ENCODE data around the gene OLFM2. TPM values are rescaled to one million over a fixed set of nuclear protein-coding genes. Genes with fewer than 3 reads are reported as not detected.
"Not testable (repeated sequence)": the region's sequence is repeated elsewhere in the genome, so short reads cannot be mapped to it uniquely, and the experiment has no call there.

OLFM2 gene
- polyA plus RNA-seq, 2 of the 4 experiments (the other 2 are of a cell fraction) = 6.5 to 8.0 TPM

GRCh38 chr19:9953802-9954542 is 17.7 kb upstream of the OLFM2 start:
- ATAC-seq = no peak
- WGBS (ENCODE audit: missing lambda C conversion rate) = 46% methylated on average over 16 of the region's 18 CpGs

GRCh38 chr19:9952276-9952675 is 16.0 kb upstream of the OLFM2 start:
- H3K4me1 ChIP-seq = no peaks in the 10 kb centered on the region
- FAIRE-seq = no peak
- no peak overlapping the region for H3K4me2 ChIP-seq
- DNase-seq (ENCODE audit: low read depth in 1 of 2, low spot score in 1 of 2) = no peak
- H3K9me3 ChIP-seq = no peaks in the 10 kb centered on the region
- WGBS (ENCODE audit: missing lambda C conversion rate) = 62% methylated on average over 5 of the region's 5 CpGs
- no peak for ATAC-seq
- ChIA-PET CTCF (interaction anchor here (1.6 to 1.7 kb wide), 3 partner anchors 9 to 48 kb away, joined by 3 to 8 read pairs (median 4); no protein-coding TSS in a partner anchor), POLR2A (no interaction called here)
- TF ChIP-seq ZFP36 (IDR thresholded peaks at IDR 0.05; ENCODE audit: borderline replicate concordance, partially characterized antibody) (no peak), NPAS2 (CRISPR knock-in tag; IDR thresholded peaks at IDR 0.05; ENCODE audit: borderline replicate concordance) (no peak), RNF2 (IDR thresholded peaks at IDR 0.05; ENCODE audit: borderline replicate concordance, low read depth) (no peak), EHMT2 (IDR thresholded peaks at IDR 0.05; ENCODE audit: low read depth) (no peak), CHD2 (IDR thresholded peaks at IDR 0.05; ENCODE audit: low read length, partially characterized antibody) (no peak), HEYL (CRISPR knock-in tag; IDR thresholded peaks at IDR 0.05) (no peak), MYC (IDR thresholded peaks at IDR 0.05; ENCODE audit: borderline replicate concordance, low read length) (no peak), JUNB (IDR thresholded peaks at IDR 0.05) (no peak), TP53 (CRISPR knock-in tag; IDR thresholded peaks at IDR 0.05) (no peak), BHLHE40 (IDR thresholded peaks at IDR 0.05; ENCODE audit: low read depth, low read length) (no peak)
- H3K27ac ChIP-seq = no peak overlapping the region
- no peak overlapping the region for H3K4me3 ChIP-seq

More at GRCh38 chr19:9953802-9954542, 17.7 kb upstream of the OLFM2 start:
- no peak overlapping the region for H3K4me2 ChIP-seq
- CTCF ChIA-PET = interaction anchor here (0.6 to 1.4 kb wide), 4 partner anchors 11 to 73 kb away, joined by 3 to 5 read pairs (median 3); no protein-coding TSS in a partner anchor
- no peak for DNase-seq (ENCODE audit: low read depth in 1 of 2, low spot score in 1 of 2)
- no peak for FAIRE-seq
- TF ChIP-seq KDM1A (IDR thresholded peaks at IDR 0.05; ENCODE audit: low read depth) (no peak), FOSB (CRISPR knock-in tag; IDR thresholded peaks at IDR 0.05) (no peak), USF2 (IDR thresholded peaks at IDR 0.05) (no peak), CHD2 (IDR thresholded peaks at IDR 0.05; ENCODE audit: low read length, partially characterized antibody) (no peak), KDM5A (IDR thresholded peaks at IDR 0.05) (no peak), NPAS2 (CRISPR knock-in tag; IDR thresholded peaks at IDR 0.05; ENCODE audit: borderline replicate concordance) (no peak), ZC3H11A (IDR thresholded peaks at IDR 0.05) (no peak)
- no peaks in the 10 kb centered on the region for H3K9me3 ChIP-seq
- no peak overlapping the region for H3K27ac ChIP-seq
- POLR2A ChIA-PET = no interaction called here
- H3K4me3 ChIP-seq = no peak overlapping the region
- no peaks in the 10 kb centered on the region for H3K4me1 ChIP-seq

GRCh38 chr19:9947441-9947840 is 11.1 kb upstream of the OLFM2 start:
- Histone ChIP-seq H3K4me2 (no peak overlapping the region), H3K4me3 (no peak overlapping the region), H3K9me3 (peaks cover 2% of the 10 kb centered on the region; the same call in 1 of the 3 replicates), H3K27ac (no peak overlapping the region), H3K4me1 (peaks cover 7% of the 10 kb centered on the region; the same call in 2 of the 3 replicates)
- FAIRE-seq (no peak), DNase-seq (ENCODE audit: low read depth in 1 of 2, low spot score in 1 of 2) (no peak), ATAC-seq (no peak)
- WGBS (ENCODE audit: missing lambda C conversion rate) = 50% methylated on average over 2 of the region's 4 CpGs
- POLR2A ChIA-PET = no interaction called here
- TF ChIP-seq ZC3H11A (IDR thresholded peaks at IDR 0.05) (no peak), RAD21 (conservative IDR thresholded peaks at IDR 0.05 in 1 of 2, IDR thresholded peaks at IDR 0.05 in 1 of 2) (no peak), FOXS1 (CRISPR knock-in tag; IDR thresholded peaks at IDR 0.05) (no peak), POLR2AphosphoS2 (conservative IDR thresholded peaks at IDR 0.05; ENCODE audit: low read length) (no peak), PBX3 (IDR thresholded peaks at IDR 0.05) (no peak), POLR2A (IDR thresholded peaks at IDR 0.05; ENCODE audit: low read length) (no peak), HDAC2 (IDR thresholded peaks at IDR 0.05) (no peak), PHF8 (IDR thresholded peaks at IDR 0.05; ENCODE audit: borderline replicate concordance, low read depth) (no peak), HOXB13 (CRISPR knock-in tag; IDR thresholded peaks at IDR 0.05; ENCODE audit: low read depth) (no peak), BHLHE40 (IDR thresholded peaks at IDR 0.05; ENCODE audit: low read depth, low read length) (no peak), EHMT2 (IDR thresholded peaks at IDR 0.05; ENCODE audit: low read depth) (no peak), HOXA7 (CRISPR knock-in tag; IDR thresholded peaks at IDR 0.05) (no peak), MYC (IDR thresholded peaks at IDR 0.05; ENCODE audit: borderline replicate concordance, low read length) (no peak), SMC3 (IDR thresholded peaks at IDR 0.05) (no peak), E2F6 (IDR thresholded peaks at IDR 0.05; ENCODE audit: borderline replicate concordance, low read depth) (no peak), GATA3 (IDR thresholded peaks at IDR 0.05; ENCODE audit: borderline replicate concordance) (no peak), CHD4 (IDR thresholded peaks at IDR 0.05; ENCODE audit: borderline replicate concordance) (no peak), RARB (CRISPR knock-in tag; IDR thresholded peaks at IDR 0.05) (no peak)
- CTCF ChIA-PET = interaction anchor here (0.7 to 2.5 kb wide), 2 partner anchors 53 to 66 kb away, joined by 3 to 10 read pairs; partner anchors contain the start of gene RDH8

GRCh38 chr19:9946528-9947125 is 10.3 kb upstream of the OLFM2 start:
- H3K4me1 ChIP-seq; H3K27ac ChIP-seq; ATAC-seq; POLR2A ChIA-PET; H3K4me3 ChIP-seq; DNase-seq (ENCODE audit: low read depth in 1 of 2, low spot score in 1 of 2); H3K4me2 ChIP-seq; H3K9me3 ChIP-seq; FAIRE-seq: not testable (repeated sequence)
- 82% methylated on average over 5 of the region's 7 CpGs for WGBS (ENCODE audit: missing lambda C conversion rate)
- CTCF ChIA-PET = interaction anchor here (2.1 to 2.5 kb wide), 2 partner anchors 19 to 54 kb away, joined by 5 to 10 read pairs; no protein-coding TSS in a partner anchor
